Parathyroid adenoma (tissue), 2 donors: ENCODE results near the gene PTGER2.

Experiments
- H2AFZ ChIP-seq: fragments of 300-600 bp; sonication (generic); one replicate; pipeline ENCODE4 v1.7.0; 2017; ENCODE audit warnings: antibody characterized with exemption, mild to moderate bottlenecking
- H3K27ac ChIP-seq: fragments of 300-600 bp; sonication (generic); one replicate; pipeline ENCODE4 v1.7.0; 2017
- H3K27me3 ChIP-seq: fragments of 300-600 bp; sonication (generic); one replicate; pipeline ENCODE4 v1.7.0; 2017; ENCODE audit warnings: low read length; ENCODE audit not compliant: control insufficient read depth, insufficient read depth
- H3K36me3 ChIP-seq: fragments of 300-600 bp; sonication (generic); one replicate; pipeline ENCODE4 v1.7.0; 2017; ENCODE audit warnings: low read length; ENCODE audit not compliant: control insufficient read depth, insufficient read depth
- H3K4me1 ChIP-seq: fragments of 300-600 bp; sonication (generic); one replicate; pipeline ENCODE4 v1.7.0; 2017; ENCODE audit warnings: control low read depth
- H3K4me2 ChIP-seq: fragments of 300-600 bp; sonication (generic); one replicate; pipeline ENCODE4 v1.7.0; 2017; ENCODE audit warnings: low read length
- H3K4me3 ChIP-seq: fragments of 300-600 bp; sonication (generic); one replicate; pipeline ENCODE4 v1.7.0; 2017; ENCODE audit warnings: low read depth, low read length
- H3K79me2 ChIP-seq: fragments of 300-600 bp; sonication (generic); one replicate; pipeline ENCODE4 v1.7.0; 2017; ENCODE audit warnings: control low read depth
- H3K9ac ChIP-seq: fragments of 300-600 bp; sonication (generic); one replicate; pipeline ENCODE4 v1.7.0; 2017; ENCODE audit warnings: mild to moderate bottlenecking
- H3K9me3 ChIP-seq: fragments of 300-600 bp; sonication (generic); one replicate; pipeline ENCODE4 v1.7.0; 2017; ENCODE audit warnings: low read length; ENCODE audit not compliant: control insufficient read depth
- TF ChIP-seq, protein P1 (sequence below): fragments of 300-600 bp; sonication (generic); IDR thresholded peaks from one replicate; pipeline ENCODE4 v1.7.0; 2017; ENCODE audit warnings: antibody characterized with exemption, mild to moderate bottlenecking
- donor health status: primary hyperparathyroidism.

The PTGER2 gene

DNA sequence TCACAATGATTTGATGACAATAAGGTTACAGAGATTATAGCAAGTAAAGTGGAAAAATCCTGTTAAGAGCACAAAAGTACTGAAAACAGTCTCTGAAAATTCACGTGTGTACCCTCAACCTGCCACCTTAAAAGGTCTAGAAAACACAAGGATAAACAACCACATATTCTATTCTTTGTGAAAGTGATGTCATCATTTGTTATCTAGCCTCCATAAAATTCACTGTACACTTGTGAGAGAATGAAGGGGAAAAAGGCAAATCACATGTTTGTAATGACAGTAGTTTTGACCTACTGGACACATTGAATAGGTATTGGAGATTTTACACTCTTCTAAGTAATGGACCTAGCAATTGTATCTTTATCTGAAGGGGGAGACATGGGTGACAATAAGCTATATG is 42.6 kb upstream of the PTGER2 start:
- no peaks in the 10 kb centered on the region for H3K27me3 ChIP-seq
- no peak overlapping the region for H2AFZ ChIP-seq
- no peaks in the 10 kb centered on the region for H3K36me3 ChIP-seq
- no peaks in the 10 kb centered on the region for H3K9me3 ChIP-seq
- no peaks in the 10 kb centered on the region for H3K79me2 ChIP-seq
- no peak overlapping the region for H3K9ac ChIP-seq
- no peak overlapping the region for H3K4me2 ChIP-seq
- H3K27ac ChIP-seq, result no peak overlapping the region
- no peak overlapping the region for H3K4me3 ChIP-seq
- TF ChIP-seq, protein P1, sequence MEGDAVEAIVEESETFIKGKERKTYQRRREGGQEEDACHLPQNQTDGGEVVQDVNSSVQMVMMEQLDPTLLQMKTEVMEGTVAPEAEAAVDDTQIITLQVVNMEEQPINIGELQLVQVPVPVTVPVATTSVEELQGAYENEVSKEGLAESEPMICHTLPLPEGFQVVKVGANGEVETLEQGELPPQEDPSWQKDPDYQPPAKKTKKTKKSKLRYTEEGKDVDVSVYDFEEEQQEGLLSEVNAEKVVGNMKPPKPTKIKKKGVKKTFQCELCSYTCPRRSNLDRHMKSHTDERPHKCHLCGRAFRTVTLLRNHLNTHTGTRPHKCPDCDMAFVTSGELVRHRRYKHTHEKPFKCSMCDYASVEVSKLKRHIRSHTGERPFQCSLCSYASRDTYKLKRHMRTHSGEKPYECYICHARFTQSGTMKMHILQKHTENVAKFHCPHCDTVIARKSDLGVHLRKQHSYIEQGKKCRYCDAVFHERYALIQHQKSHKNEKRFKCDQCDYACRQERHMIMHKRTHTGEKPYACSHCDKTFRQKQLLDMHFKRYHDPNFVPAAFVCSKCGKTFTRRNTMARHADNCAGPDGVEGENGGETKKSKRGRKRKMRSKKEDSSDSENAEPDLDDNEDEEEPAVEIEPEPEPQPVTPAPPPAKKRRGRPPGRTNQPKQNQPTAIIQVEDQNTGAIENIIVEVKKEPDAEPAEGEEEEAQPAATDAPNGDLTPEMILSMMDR, result no peak
- H3K4me1 ChIP-seq, result no peaks in the 10 kb centered on the region

DNA sequence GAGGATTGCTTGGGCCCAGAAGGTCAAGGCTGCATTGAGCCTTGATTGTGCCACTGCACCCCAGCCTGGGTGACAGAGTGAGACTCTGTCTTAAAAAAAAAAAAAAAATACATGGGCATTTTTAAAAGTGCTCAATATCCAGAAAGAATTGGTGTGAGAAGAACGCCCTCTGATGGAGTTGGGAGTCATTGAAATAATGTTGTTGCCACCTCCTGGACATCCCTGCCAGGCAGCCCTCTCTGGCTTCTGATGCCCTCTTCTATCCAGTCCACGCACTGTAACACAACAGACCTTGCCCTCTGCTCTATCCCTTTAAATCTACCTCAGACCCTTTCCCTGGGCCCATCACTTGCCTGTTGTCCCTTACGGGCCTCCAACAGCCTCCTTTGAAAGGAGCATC is 41.7 kb upstream of the PTGER2 start:
- no peaks in the 10 kb centered on the region for H3K9me3 ChIP-seq
- TF ChIP-seq, protein P1, result no peak
- no peaks in the 10 kb centered on the region for H3K27me3 ChIP-seq
- H3K79me2 ChIP-seq, result no peaks in the 10 kb centered on the region
- H3K4me1 ChIP-seq, result no peaks in the 10 kb centered on the region
- H3K9ac ChIP-seq, result no peak overlapping the region
- no peak overlapping the region for H2AFZ ChIP-seq
- H3K27ac ChIP-seq, result no peak overlapping the region
- H3K4me2 ChIP-seq, result no peak overlapping the region
- no peaks in the 10 kb centered on the region for H3K36me3 ChIP-seq
- no peak overlapping the region for H3K4me3 ChIP-seq

DNA sequence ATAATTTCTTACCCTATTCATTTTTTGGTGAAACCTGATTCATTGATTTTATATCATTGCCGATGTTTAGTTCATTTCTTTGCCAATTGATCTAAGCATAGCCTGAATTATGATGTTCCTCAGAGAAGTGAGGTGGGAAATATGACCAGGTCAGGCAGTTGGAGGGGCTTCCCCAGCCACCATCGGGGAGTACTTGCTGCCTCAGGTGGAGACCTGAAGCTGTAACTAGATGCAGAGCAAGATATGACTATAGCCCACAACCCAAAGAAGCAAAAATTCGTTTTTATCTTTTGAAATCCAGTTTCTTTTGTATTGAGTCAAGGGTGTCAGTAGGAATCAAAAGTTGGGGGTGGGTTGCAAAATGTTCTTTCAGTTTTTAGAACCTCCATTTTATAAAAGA is 38.7 kb upstream of the PTGER2 start:
- TF ChIP-seq, protein P1, result no peak
- H3K27ac ChIP-seq, result no peak overlapping the region
- no peak overlapping the region for H3K4me2 ChIP-seq
- H3K79me2 ChIP-seq, result no peaks in the 10 kb centered on the region
- no peaks in the 10 kb centered on the region for H3K4me1 ChIP-seq
- H3K36me3 ChIP-seq, result no peaks in the 10 kb centered on the region
- no peak overlapping the region for H3K4me3 ChIP-seq
- no peak overlapping the region for H3K9ac ChIP-seq
- H2AFZ ChIP-seq, result no peak overlapping the region
- H3K27me3 ChIP-seq, result no peaks in the 10 kb centered on the region
- no peaks in the 10 kb centered on the region for H3K9me3 ChIP-seq

DNA sequence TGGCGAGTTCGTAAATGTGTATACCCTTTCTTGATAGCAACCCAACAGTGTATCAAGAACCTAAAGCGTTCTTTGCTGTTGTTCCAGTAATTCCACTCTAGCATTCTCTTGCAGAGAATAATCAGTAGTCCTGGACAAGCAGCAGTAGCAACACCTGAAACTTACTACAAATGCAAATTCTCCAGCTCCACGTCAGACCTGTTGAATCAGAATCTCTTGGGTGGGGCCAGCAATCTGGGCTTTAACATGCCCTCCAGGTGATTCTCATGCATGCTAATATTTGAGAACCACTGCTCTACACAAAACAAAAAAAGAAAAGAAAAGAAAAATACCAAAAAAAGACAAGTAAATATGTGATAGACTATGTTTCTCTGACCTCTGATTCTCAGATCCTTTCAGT is 36.6 kb upstream of the PTGER2 start:
- H2AFZ ChIP-seq, result no peak overlapping the region
- H3K36me3 ChIP-seq, result no peaks in the 10 kb centered on the region
- TF ChIP-seq, protein P1, result no peak
- H3K4me3 ChIP-seq, result no peak overlapping the region
- no peaks in the 10 kb centered on the region for H3K27me3 ChIP-seq
- no peak overlapping the region for H3K27ac ChIP-seq
- H3K9me3 ChIP-seq, result no peaks in the 10 kb centered on the region
- no peak overlapping the region for H3K4me2 ChIP-seq
- no peaks in the 10 kb centered on the region for H3K4me1 ChIP-seq
- no peaks in the 10 kb centered on the region for H3K79me2 ChIP-seq
- H3K9ac ChIP-seq, result no peak overlapping the region

DNA sequence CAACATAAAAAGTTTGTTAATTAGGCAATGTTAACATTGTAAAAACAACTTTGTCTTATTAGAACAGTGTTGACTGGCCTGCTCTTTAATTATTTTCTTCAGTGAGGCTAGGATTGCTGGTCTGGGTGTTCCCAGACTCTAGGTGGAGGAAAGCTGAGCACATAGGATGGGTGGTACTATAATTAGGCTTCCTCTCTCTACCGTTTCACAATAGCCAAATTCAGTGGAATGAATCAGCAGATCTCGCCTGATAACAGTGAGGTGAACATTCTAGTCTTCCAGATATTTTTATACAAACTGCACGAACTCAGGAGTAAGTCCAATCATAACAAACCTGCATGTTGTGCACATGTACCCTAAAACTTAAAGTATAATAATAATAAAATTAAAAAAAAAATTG is 34.7 kb upstream of the PTGER2 start:
- no peaks in the 10 kb centered on the region for H3K27me3 ChIP-seq
- TF ChIP-seq, protein P1, result no peak
- H3K27ac ChIP-seq, result no peak overlapping the region
- peak overlapping the region; percentile 10 for H3K4me2 ChIP-seq
- no peak overlapping the region for H2AFZ ChIP-seq
- no peaks in the 10 kb centered on the region for H3K79me2 ChIP-seq
- H3K36me3 ChIP-seq, result no peaks in the 10 kb centered on the region
- H3K4me3 ChIP-seq, result peak overlapping the region; percentile 14
- no peaks in the 10 kb centered on the region for H3K9me3 ChIP-seq
- H3K4me1 ChIP-seq, result no peaks in the 10 kb centered on the region
- H3K9ac ChIP-seq, result no peak overlapping the region
